ENCODE results near the gene CACNA1D. TPM values are rescaled to one million over a fixed set of nuclear protein-coding genes. Genes with fewer than 3 reads are reported as not detected.
A peak's percentile ranks its signal among the peaks of the same experiment; 100 is the strongest.
"Not testable (repeated sequence)": the region's sequence is repeated elsewhere in the genome, so short reads cannot be mapped to it uniquely, and the experiment has no call there.

Gene CACNA1D
- total RNA-seq (1 to 10 TPM in 2 of 10 donors, under 1 TPM in 8; 0.19 to 1.9 (median 0.64) TPM), polyA plus RNA-seq (under 1 TPM; 0.04 to 0.37 TPM)
- long read RNA-seq, donor 1: 0 reads
- long read RNA-seq, donor 2, partial matches to known transcripts: 0 of 3 reads
- long read RNA-seq, donor 2, other reads (novel, unspliced or antisense): 3 of 3 reads
- long read RNA-seq, donor 3, partial matches to known transcripts: 0 of 1 reads
- long read RNA-seq, donor 3, other reads (novel, unspliced or antisense): 1 of 1 reads

GRCh38 chr3:53493963-53494791, at the start of gene CACNA1D:
Gene CACNA1D (plus strand): TSS chr3:53494611. CDS start chr3:53495167, 556 bp downstream.
- peak in 2 of 8 donors; percentile 16 to 25 for ATAC-seq
- Histone ChIP-seq H3K27ac (no peak within 1 kb of the TSS), H3K36me3 (no peaks in the 10 kb centered on the region), H3K4me1 (peaks cover 5 to 25% (median 18%) of the 10 kb centered on the region in 9 donors), H3K27me3 (peaks cover 0 to 80% (median 60%) of the 10 kb centered on the region in 7 donors), H3K9me3 (no peaks in the 10 kb centered on the region), H3K4me3 (peak within 1 kb of the TSS; percentile 15 to 52 (median 45))
- WGBS, 2 donors: 1 to 2% methylated on average over 53 to 122 of the region's 122 CpGs
- intact Hi-C loops (cut with DNase I): no loop called here
- TF ChIP-seq, protein P1, sequence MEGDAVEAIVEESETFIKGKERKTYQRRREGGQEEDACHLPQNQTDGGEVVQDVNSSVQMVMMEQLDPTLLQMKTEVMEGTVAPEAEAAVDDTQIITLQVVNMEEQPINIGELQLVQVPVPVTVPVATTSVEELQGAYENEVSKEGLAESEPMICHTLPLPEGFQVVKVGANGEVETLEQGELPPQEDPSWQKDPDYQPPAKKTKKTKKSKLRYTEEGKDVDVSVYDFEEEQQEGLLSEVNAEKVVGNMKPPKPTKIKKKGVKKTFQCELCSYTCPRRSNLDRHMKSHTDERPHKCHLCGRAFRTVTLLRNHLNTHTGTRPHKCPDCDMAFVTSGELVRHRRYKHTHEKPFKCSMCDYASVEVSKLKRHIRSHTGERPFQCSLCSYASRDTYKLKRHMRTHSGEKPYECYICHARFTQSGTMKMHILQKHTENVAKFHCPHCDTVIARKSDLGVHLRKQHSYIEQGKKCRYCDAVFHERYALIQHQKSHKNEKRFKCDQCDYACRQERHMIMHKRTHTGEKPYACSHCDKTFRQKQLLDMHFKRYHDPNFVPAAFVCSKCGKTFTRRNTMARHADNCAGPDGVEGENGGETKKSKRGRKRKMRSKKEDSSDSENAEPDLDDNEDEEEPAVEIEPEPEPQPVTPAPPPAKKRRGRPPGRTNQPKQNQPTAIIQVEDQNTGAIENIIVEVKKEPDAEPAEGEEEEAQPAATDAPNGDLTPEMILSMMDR (IDR thresholded peaks at IDR 0.05): no peak
- no peak for DNase-seq

DNA sequence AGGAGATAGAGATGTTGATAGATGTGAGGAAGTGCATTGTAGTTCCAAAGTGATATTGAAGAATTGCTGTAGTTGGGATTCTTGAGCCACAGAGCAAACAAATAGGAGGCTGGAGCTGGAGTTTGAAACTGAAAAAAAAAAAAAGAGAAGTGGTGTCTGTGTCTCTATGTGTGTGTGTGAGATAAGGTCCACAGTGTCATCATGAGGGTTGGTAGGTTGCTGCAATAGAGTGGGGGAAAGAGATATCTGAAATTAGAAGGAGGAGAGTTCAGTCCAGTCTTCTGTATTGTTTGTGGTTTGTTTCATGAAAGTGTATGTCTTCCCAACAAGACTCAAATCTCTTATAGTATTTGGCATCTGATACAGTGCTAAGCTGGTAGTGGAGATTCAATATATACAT, 37.3 kb upstream of the CACNA1D start:
- Histone ChIP-seq H3K9me3 (no peaks in the 10 kb centered on the region), H3K4me3 (no peak overlapping the region), H3K4me1 (no peaks in the 10 kb centered on the region), H3K27ac (no peak overlapping the region), H3K27me3 (peaks cover 0 to 17% (median 4%) of the 10 kb centered on the region in 7 donors), H3K36me3 (no peaks in the 10 kb centered on the region)
- TF ChIP-seq, protein P1 (IDR thresholded peaks at IDR 0.05): no peak
- DNase-seq: no peak
- no peak for ATAC-seq
- intact Hi-C loops (cut with DNase I): no loop called here

GRCh38 chr3:53460326-53460725, 34.1 kb upstream of the CACNA1D start:
- DNase-seq (no peak), ATAC-seq (no peak)
- TF ChIP-seq, protein P1 (IDR thresholded peaks at IDR 0.05): no peak
- H3K9me3 ChIP-seq: peaks cover 0 to 5% (median 0%) of the 10 kb centered on the region in 11 donors
- WGBS, 2 donors: 80 to 88% methylated on average over 1 of the region's 1 CpG
- intact Hi-C loops (cut with DNase I): no loop called here
- H3K36me3 ChIP-seq: no peaks in the 10 kb centered on the region
- H3K4me3 ChIP-seq: no peak overlapping the region
- no peak overlapping the region for H3K27ac ChIP-seq
- no peaks in the 10 kb centered on the region for H3K4me1 ChIP-seq
- peaks cover 0 to 9% (median 0%) of the 10 kb centered on the region in 7 donors for H3K27me3 ChIP-seq

DNA sequence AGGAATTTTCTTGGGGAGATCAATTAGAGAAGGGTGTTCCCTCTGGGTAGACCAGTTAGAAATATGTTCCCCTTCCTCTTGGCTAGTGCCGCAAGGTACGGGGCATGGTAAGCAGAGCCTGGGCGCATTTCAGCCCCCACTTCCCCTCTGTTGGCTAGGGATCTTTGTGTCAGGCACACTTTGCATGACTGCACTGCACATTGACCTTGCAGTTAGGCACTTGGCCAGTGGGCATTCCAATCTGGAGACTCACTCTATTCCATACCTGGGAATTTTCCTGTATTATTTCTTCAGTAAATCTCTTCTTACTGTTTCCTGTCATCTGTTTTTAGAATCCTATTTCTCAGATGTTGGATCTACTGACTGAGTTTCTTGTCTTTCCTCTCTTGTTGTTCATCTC, 30.0 kb upstream of the CACNA1D start:
- H3K36me3 ChIP-seq: no peaks in the 10 kb centered on the region
- H3K4me1 ChIP-seq: no peaks in the 10 kb centered on the region
- intact Hi-C loops (cut with DNase I): no loop called here
- DNase-seq: no peak
- no peak overlapping the region for H3K27ac ChIP-seq
- peaks cover 0 to 9% (median 0%) of the 10 kb centered on the region in 11 donors for H3K9me3 ChIP-seq
- TF ChIP-seq, protein P1 (IDR thresholded peaks at IDR 0.05): no peak
- H3K4me3 ChIP-seq: no peak overlapping the region
- H3K27me3 ChIP-seq: peaks cover 0 to 3% (median 0%) of the 10 kb centered on the region in 7 donors
- 90 to 94% methylated on average over 3 of the region's 3 CpGs for WGBS, 2 donors
- ATAC-seq: peak in 1 of 8 donors; percentile 82

DNA sequence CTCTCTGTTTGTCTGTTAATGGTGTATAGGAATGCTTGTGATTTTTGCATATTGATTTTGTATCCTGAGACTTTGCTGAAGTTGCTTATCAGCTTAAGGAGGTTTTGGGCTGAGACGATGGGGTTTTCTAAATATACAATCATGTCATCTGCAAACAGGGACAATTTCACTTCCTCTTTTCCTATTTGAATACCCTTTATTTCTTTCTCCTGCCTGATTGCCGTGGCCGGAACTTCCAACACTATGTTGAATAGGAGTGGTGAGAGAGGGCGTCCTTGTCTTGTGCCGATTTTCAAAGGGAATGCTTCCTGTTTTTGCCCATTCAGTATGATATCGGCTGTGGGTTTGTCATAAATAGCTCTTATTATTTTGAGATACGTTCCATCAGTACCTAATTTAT, 24.7 kb upstream of the CACNA1D start:
- ATAC-seq; intact Hi-C loops (cut with DNase I): not testable (repeated sequence)

More for the DNA sequence above, 24.7 kb upstream of the CACNA1D start:
- H3K4me3 ChIP-seq, H3K36me3 ChIP-seq, H3K27ac ChIP-seq, H3K4me1 ChIP-seq, H3K9me3 ChIP-seq, DNase-seq, H3K27me3 ChIP-seq: not testable (repeated sequence)
- 82 to 84% methylated on average over 7 of the region's 7 CpGs for WGBS, 2 donors
